ENCODE data around the gene SLAIN1. TPM values are rescaled to one million over a fixed set of nuclear protein-coding genes. Genes with fewer than 3 reads are reported as not detected.

SLAIN1 gene
- total and polyA plus RNA-seq, 5 experiments from 2014 or later, result 25.8 to 61.4 (median 51.7) TPM

Small RNA genes lying within 50 kb of the gene (microRNA-seq; reads per million reads assigned to microRNA genes)
- not detected for gene MIR3665 (ENCODE audit: borderline microRNAs expressed)

Other genes starting within 250 kb of the SLAIN1 start
- not detected for gene SCEL, start 162.0 kb upstream of the SLAIN1 start, total RNA-seq
- not detected for gene SCEL, start 162.0 kb upstream of the SLAIN1 start, polyA plus RNA-seq
- gene EDNRB, start 221.1 kb downstream of the SLAIN1 start, total RNA-seq, result not detected
- gene EDNRB, start 221.1 kb downstream of the SLAIN1 start, polyA plus RNA-seq, result not detected

Data from naive thymus-derived CD8-positive, alpha-beta T cell (primary cell).